Neutrophil (primary cell): Measurements from ENCODE around the gene ABCF2.

Experiments
- H3K27ac ChIP-seq: fragments of 200-600 bp; sonication (generic); 2 replicates; pipeline ENCODE4 v1.5.1; 2016; ENCODE audit warnings: mild to moderate bottlenecking, moderate library complexity
- H3K27me3 ChIP-seq: fragments of 200-600 bp; sonication (generic); 2 replicates; pipeline ENCODE4 v1.6.0; 2016; ENCODE audit warnings: mild to moderate bottlenecking
- H3K36me3 ChIP-seq: fragments of 200-600 bp; sonication (generic); 2 replicates; pipeline ENCODE4 v1.5.1; 2017
- H3K4me1 ChIP-seq, 2 experiments: fragments of 200-600 bp in 1 of 2; sonication (generic) in 1 of 2; 1 replicate in 1 of 2; 2 replicates in 1 of 2; pipeline versions ENCODE4 v1.5.1 to v1.6.1; 2013 to 2016; ENCODE audit warnings: low read depth in 1 of 2, low read length in 1 of 2, mild to moderate bottlenecking in 1 of 2, moderate library complexity in 1 of 2; ENCODE audit not compliant: control insufficient read depth in 1 of 2, insufficient read depth in 1 of 2
- H3K4me3 ChIP-seq, 2 experiments: fragments of 200-600 bp in 1 of 2; sonication (generic) in 1 of 2; 1 replicate in 1 of 2; 2 replicates in 1 of 2; pipeline ENCODE4 v1.5.1; 2013 to 2016; ENCODE audit warnings: low read depth in 1 of 2, low read length in 1 of 2, mild to moderate bottlenecking in 1 of 2, moderate library complexity in 1 of 2
- H3K9me3 ChIP-seq: fragments of 200-600 bp; sonication (generic); 2 replicates; pipeline ENCODE4 v1.5.1; 2016
- TF ChIP-seq, protein P1 (sequence below): fragments of 200-600 bp; sonication (generic); IDR thresholded peaks from 2 replicates; pipeline ENCODE4 v1.5.1; 2016; ENCODE audit warnings: antibody characterized with exemption

ABCF2 gene

DNA sequence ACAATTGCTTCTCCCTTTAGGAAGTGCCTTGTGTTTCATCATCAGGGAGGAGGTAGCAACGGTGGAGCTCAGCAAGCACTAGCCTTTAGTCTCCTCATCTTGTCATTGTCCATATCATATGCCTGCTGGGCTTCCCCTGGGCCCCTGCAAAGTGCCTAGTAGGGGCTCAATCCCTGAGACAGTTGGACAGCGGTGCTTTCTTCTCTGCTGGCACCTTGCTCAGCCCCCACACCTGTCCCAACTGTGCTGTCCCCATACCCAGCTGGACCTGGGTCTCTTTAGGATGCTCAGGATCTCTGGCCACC, 16.0 kb upstream of the ABCF2 start:
- Histone ChIP-seq H3K36me3 (peaks cover 28% of the 10 kb centered on the region), H3K4me3 (peak overlapping the region in 1 of 2 experiments; percentile 46), H3K27me3 (peaks cover 58% of the 10 kb centered on the region), H3K27ac (no peak overlapping the region), H3K9me3 (no peaks in the 10 kb centered on the region), H3K4me1 (peaks cover 28 to 38% of the 10 kb centered on the region in 2 experiments)
- TF ChIP-seq, protein P1, sequence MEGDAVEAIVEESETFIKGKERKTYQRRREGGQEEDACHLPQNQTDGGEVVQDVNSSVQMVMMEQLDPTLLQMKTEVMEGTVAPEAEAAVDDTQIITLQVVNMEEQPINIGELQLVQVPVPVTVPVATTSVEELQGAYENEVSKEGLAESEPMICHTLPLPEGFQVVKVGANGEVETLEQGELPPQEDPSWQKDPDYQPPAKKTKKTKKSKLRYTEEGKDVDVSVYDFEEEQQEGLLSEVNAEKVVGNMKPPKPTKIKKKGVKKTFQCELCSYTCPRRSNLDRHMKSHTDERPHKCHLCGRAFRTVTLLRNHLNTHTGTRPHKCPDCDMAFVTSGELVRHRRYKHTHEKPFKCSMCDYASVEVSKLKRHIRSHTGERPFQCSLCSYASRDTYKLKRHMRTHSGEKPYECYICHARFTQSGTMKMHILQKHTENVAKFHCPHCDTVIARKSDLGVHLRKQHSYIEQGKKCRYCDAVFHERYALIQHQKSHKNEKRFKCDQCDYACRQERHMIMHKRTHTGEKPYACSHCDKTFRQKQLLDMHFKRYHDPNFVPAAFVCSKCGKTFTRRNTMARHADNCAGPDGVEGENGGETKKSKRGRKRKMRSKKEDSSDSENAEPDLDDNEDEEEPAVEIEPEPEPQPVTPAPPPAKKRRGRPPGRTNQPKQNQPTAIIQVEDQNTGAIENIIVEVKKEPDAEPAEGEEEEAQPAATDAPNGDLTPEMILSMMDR = no peak

- H3K4me3 ChIP-seq = no peak overlapping the region
- TF ChIP-seq, protein P1 = no peak
These were observed 15.4 kb upstream of the ABCF2 start for GRCh38 chr7:151242159-151243044.

DNA sequence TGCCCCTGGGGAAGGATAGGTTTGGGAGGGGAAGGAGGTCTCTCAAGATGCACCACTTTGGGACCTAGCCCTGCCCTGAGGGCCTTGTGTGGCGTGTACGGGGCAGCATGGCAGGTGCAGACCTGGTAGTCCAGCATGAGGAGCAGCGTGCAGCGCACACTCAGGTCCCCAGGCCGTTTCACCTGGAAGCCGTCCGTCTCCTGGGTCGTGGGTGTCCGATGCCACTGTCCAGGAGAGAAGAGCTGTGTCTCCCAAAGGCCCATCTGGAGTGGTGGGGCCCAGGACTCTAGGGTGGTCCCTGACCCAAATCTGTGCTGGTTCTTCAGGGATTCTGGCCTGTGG, 14.7 kb upstream of the ABCF2 start:
- H3K36me3 ChIP-seq = peaks cover 41% of the 10 kb centered on the region

More at GRCh38 chr7:151242159-151243044, 15.4 kb upstream of the ABCF2 start:
- Histone ChIP-seq H3K27ac (no peak overlapping the region), H3K9me3 (no peaks in the 10 kb centered on the region), H3K36me3 (peaks cover 34% of the 10 kb centered on the region), H3K27me3 (peaks cover 52% of the 10 kb centered on the region), H3K4me1 (peaks cover 28 to 32% of the 10 kb centered on the region in 2 experiments)

GRCh38 chr7:151240942-151241754, 14.1 kb upstream of the ABCF2 start:
- Histone ChIP-seq H3K27ac (no peak overlapping the region), H3K4me1 (peaks cover 28 to 32% of the 10 kb centered on the region in 2 experiments), H3K9me3 (no peaks in the 10 kb centered on the region), H3K36me3 (peaks cover 46% of the 10 kb centered on the region), H3K27me3 (peaks cover 40% of the 10 kb centered on the region), H3K4me3 (no peak overlapping the region)
- TF ChIP-seq, protein P1 = no peak

More for the DNA sequence above, 14.7 kb upstream of the ABCF2 start:
- no peak overlapping the region for H3K4me3 ChIP-seq
- H3K4me1 ChIP-seq = peaks cover 28 to 32% of the 10 kb centered on the region in 2 experiments
- no peak overlapping the region for H3K27ac ChIP-seq
- TF ChIP-seq, protein P1 = no peak
- no peaks in the 10 kb centered on the region for H3K9me3 ChIP-seq
- H3K27me3 ChIP-seq = peaks cover 46% of the 10 kb centered on the region

- no peak overlapping the region for H3K4me3 ChIP-seq
- H3K27ac ChIP-seq = no peak overlapping the region
- H3K27me3 ChIP-seq = peaks cover 34% of the 10 kb centered on the region
- no peaks in the 10 kb centered on the region for H3K9me3 ChIP-seq
- TF ChIP-seq, protein P1 = no peak
- H3K4me1 ChIP-seq = peaks cover 28 to 29% of the 10 kb centered on the region in 2 experiments
- peaks cover 52% of the 10 kb centered on the region for H3K36me3 ChIP-seq
These were observed 13.5 kb upstream of the ABCF2 start for GRCh38 chr7:151240536-151240935.
